Lower leg skin (tissue), 4 donors: ENCODE measurements around the gene IPO13. TPM values are rescaled to one million over a fixed set of nuclear protein-coding genes. Genes with fewer than 3 reads are reported as not detected.
A peak's percentile ranks its signal among the peaks of the same experiment; 100 is the strongest.

Source experiments
- DNase-seq, 2 donors: peaks; one replicate each; pipeline ENCODE4 v3.0.0-alpha.2; 2019; ENCODE audit warnings: low spot score in 2 of 2
- H3K4me3 ChIP-seq: fragments of 200-600 bp; sonication (generic); 2 replicates; pipeline ENCODE4 v1.5.1; 2017; ENCODE audit warnings: mild to moderate bottlenecking, low read depth; ENCODE audit not compliant: poor library complexity, severe bottlenecking
- POLR2A ChIP-seq, 2 donors: fragments of 450-650 bp; IDR thresholded peaks; one replicate each; pipeline ENCODE4 v1.6.1; 2016 to 2017; ENCODE audit warnings: antibody characterized with exemption in 2 of 2, mild to moderate bottlenecking in 1 of 2, moderate library complexity in 1 of 2
- WGBS, 2 donors: methylation state at CpG; one replicate each; pipeline ENCODE4 v1.1.5; 2018; 5-methylcytosine and 5-hydroxymethylcytosine counted together
- intact Hi-C: fragments of 100-400 bp; cut with DNase I; formaldehyde crosslinking; loops from one replicate; pipeline ENCODE4 v1.15.0; 2023; ENCODE audit warnings: low total_unique reads
- total RNA-seq, 4 donors: library from RNA; depleted of rRNA; stranded (reverse); fragments of >200 nt; gene quantifications; one replicate each; pipeline ENCODE4 v1.1.0, GENCODE V29; 2016
- TF ChIP-seq, protein P1 (sequence below), 3 donors: fragments of 450-650 bp; IDR thresholded peaks; one replicate each; pipeline ENCODE4 v1.5.1; 2016; ENCODE audit warnings: antibody characterized with exemption in 3 of 3, mild to moderate bottlenecking in 3 of 3, moderate library complexity in 2 of 3

The IPO13 gene
- total RNA-seq, 4 donors from 2014 or later, result 14.6 to 24.1 (median 18.2) TPM

DNA sequence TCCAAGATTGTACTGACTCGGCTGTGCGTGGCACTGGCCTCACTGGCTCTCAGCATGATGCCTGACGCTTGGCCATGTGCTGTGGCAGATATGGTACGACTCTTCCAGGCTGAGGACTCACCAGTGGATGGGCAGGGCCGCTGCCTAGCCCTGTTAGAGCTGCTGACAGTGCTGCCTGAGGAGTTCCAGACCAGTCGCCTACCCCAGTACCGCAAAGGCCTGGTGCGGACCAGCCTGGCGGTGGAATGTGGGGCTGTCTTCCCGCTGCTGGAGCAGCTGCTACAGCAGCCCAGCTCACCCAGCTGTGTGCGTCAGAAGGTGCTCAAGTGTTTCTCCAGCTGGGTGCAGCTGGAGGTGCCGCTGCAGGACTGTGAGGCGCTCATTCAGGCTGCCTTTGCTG, 2.9 kb downstream of the IPO13 start:
- no peak for TF ChIP-seq POLR2A (IDR thresholded peaks at IDR 0.05)
- TF ChIP-seq, protein P1, sequence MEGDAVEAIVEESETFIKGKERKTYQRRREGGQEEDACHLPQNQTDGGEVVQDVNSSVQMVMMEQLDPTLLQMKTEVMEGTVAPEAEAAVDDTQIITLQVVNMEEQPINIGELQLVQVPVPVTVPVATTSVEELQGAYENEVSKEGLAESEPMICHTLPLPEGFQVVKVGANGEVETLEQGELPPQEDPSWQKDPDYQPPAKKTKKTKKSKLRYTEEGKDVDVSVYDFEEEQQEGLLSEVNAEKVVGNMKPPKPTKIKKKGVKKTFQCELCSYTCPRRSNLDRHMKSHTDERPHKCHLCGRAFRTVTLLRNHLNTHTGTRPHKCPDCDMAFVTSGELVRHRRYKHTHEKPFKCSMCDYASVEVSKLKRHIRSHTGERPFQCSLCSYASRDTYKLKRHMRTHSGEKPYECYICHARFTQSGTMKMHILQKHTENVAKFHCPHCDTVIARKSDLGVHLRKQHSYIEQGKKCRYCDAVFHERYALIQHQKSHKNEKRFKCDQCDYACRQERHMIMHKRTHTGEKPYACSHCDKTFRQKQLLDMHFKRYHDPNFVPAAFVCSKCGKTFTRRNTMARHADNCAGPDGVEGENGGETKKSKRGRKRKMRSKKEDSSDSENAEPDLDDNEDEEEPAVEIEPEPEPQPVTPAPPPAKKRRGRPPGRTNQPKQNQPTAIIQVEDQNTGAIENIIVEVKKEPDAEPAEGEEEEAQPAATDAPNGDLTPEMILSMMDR (IDR thresholded peaks at IDR 0.05), result no peak
- 87 to 100% methylated on average over 4 to 13 of the region's 13 CpGs for WGBS, 2 donors
- DNase-seq, result no peak
- intact Hi-C loops, result no loop called here
- no peak overlapping the region for H3K4me3 ChIP-seq

GRCh38 chr1:43951021-43951985, 4.6 kb downstream of the IPO13 start:
- 86 to 90% methylated on average over 4 of the region's 4 CpGs for WGBS, 2 donors
- DNase-seq, result no peak
- intact Hi-C loops, result no loop called here
- TF ChIP-seq, protein P1 (IDR thresholded peaks at IDR 0.05), result no peak
- no peak for TF ChIP-seq POLR2A (IDR thresholded peaks at IDR 0.05)
- H3K4me3 ChIP-seq, result no peak overlapping the region

DNA sequence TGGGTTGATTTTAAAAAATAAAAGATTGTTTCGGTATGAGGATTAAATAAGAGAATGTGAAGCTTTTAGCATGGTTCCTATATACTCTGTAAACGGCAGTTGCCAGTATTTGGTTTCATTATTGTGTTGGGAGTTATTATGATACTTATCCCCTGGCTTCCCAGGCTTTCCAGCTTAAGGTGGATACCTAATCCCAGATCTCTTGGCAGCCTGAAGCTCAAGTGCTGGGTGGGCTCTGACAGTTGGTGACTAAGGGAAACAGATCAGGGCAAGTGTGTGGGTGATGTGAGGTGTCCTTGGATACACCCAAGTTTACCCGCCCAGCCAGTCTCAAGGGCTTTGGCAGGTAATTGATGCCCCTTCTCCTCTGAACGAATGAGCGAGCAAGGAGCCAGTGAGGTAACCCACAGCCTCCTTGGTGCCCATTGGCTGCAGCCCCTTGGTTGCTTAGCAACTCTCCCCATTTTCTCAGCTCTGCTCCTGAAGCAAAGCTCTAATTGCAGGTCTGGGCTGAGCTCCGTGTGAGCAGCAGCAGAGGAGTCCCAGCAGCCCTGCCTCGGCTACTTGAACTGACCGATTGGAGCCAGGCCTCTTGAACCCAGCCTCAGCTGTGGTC, 6.1 kb downstream of the IPO13 start:
- H3K4me3 ChIP-seq, result no peak overlapping the region
- intact Hi-C loops, result no loop called here
- no peak for DNase-seq
- WGBS, 2 donors, result 66 to 69% methylated on average over 8 of the region's 8 CpGs
- TF ChIP-seq POLR2A (IDR thresholded peaks at IDR 0.05), result no peak
- TF ChIP-seq, protein P1 (IDR thresholded peaks at IDR 0.05), result no peak

DNA sequence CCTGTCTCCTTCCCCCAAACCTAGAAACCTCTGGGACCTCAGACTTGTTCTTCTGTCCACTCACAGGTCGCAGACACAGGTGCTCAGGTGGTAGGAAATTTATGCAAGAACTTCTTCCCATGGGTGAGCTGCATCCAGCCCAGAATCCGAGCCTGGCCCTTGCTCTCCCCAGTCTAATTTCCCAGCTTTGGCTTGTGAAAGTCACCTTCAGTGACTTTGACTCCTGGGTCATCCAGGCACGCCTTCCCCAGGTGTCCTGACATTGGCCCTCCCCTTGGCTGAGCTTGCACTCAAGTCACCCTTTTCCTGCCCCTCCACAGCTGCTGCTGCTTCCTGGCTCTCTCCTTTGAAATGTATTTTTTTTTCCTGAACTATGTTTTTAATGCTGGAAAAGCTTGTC, 6.6 kb downstream of the IPO13 start:
- intact Hi-C loops, result no loop called here
- no peak for TF ChIP-seq POLR2A (IDR thresholded peaks at IDR 0.05)
- TF ChIP-seq, protein P1 (IDR thresholded peaks at IDR 0.05), result no peak
- H3K4me3 ChIP-seq, result no peak overlapping the region
- 74 to 79% methylated on average over 3 of the region's 3 CpGs for WGBS, 2 donors
- peak in 1 of 2 donors; percentile 48 for DNase-seq

- DNase-seq, result no peak
- H3K4me3 ChIP-seq, result no peak overlapping the region
- intact Hi-C loops, result no loop called here
- TF ChIP-seq, protein P1 (IDR thresholded peaks at IDR 0.05), result no peak
- TF ChIP-seq POLR2A (IDR thresholded peaks at IDR 0.05), result no peak
- WGBS, 2 donors, result 80 to 83% methylated on average over 5 of the region's 5 CpGs
Observed at GRCh38 chr1:43954036-43954435, 7.3 kb downstream of the IPO13 start.
